ENCODE measurements around the gene RNF214.

The RNF214 gene

GRCh38 chr11:117238221-117238620 lies 5.8 kb downstream of the RNF214 start:
- no peak overlapping the region for H3K9ac ChIP-seq (ENCODE audit: low read depth, low read length)
- no peak overlapping the region for H3K4me3 ChIP-seq (ENCODE audit: low read depth in 1 of 2, low read length in 2 of 2)
- H3K9me3 ChIP-seq (ENCODE audit: insufficient read depth, low read length, severe bottlenecking): no peaks in the 10 kb centered on the region
- no peaks in the 10 kb centered on the region for H3K27me3 ChIP-seq (ENCODE audit: insufficient read depth, low read length, poor library complexity)
- no peak overlapping the region for H2AFZ ChIP-seq (ENCODE audit: low read depth, low read length)
- H4K20me1 ChIP-seq (ENCODE audit: insufficient read depth, low read length): no peaks in the 10 kb centered on the region
- no peak overlapping the region for H3K27ac ChIP-seq (ENCODE audit: low read length)
- no peak overlapping the region for H3K4me2 ChIP-seq (ENCODE audit: insufficient read depth, low read length)
- DNase-seq: no peak
- TF ChIP-seq EZH2 (IDR thresholded peaks at IDR 0.05; ENCODE audit: borderline replicate concordance, low read depth, low read length, severe bottlenecking) (no peak), CTCF (IDR thresholded peaks at IDR 0.05; ENCODE audit: borderline replicate concordance, extremely low read depth, low read length, poor library complexity, severe bottlenecking) (no peak)
- H3K4me1 ChIP-seq (ENCODE audit: insufficient read depth, low read length): peaks cover 12% of the 10 kb centered on the region
- H3K79me2 ChIP-seq (ENCODE audit: insufficient read depth, low read length): peaks cover 13% of the 10 kb centered on the region
- ATAC-seq (ENCODE audit: insufficient read depth, low read depth): no peak
- H3K36me3 ChIP-seq (ENCODE audit: insufficient read depth, low read length): peaks cover 36% of the 10 kb centered on the region

GRCh38 chr11:117239295-117239694 lies 6.8 kb downstream of the RNF214 start:
- Histone ChIP-seq H3K9ac (ENCODE audit: low read depth, low read length) (no peak overlapping the region), H3K27ac (ENCODE audit: low read length) (no peak overlapping the region), H3K4me2 (ENCODE audit: insufficient read depth, low read length) (no peak overlapping the region), H4K20me1 (ENCODE audit: insufficient read depth, low read length) (no peaks in the 10 kb centered on the region), H3K4me1 (ENCODE audit: insufficient read depth, low read length) (peaks cover 2% of the 10 kb centered on the region), H2AFZ (ENCODE audit: low read depth, low read length) (no peak overlapping the region), H3K27me3 (ENCODE audit: insufficient read depth, low read length, poor library complexity) (no peaks in the 10 kb centered on the region), H3K36me3 (ENCODE audit: insufficient read depth, low read length) (peaks cover 43% of the 10 kb centered on the region), H3K79me2 (ENCODE audit: insufficient read depth, low read length) (peaks cover 2% of the 10 kb centered on the region), H3K4me3 (ENCODE audit: low read depth in 1 of 2, low read length in 2 of 2) (no peak overlapping the region), H3K9me3 (ENCODE audit: insufficient read depth, low read length, severe bottlenecking) (no peaks in the 10 kb centered on the region)
- no peak for ATAC-seq (ENCODE audit: insufficient read depth, low read depth)
- peak; percentile 5 for TF ChIP-seq CTCF (IDR thresholded peaks at IDR 0.05; ENCODE audit: borderline replicate concordance, extremely low read depth, low read length, poor library complexity, severe bottlenecking)
- TF ChIP-seq EZH2 (IDR thresholded peaks at IDR 0.05; ENCODE audit: borderline replicate concordance, low read depth, low read length, severe bottlenecking): no peak
- DNase-seq: no peak

GRCh38 chr11:117248341-117248740 lies 15.9 kb downstream of the RNF214 start:
- Histone ChIP-seq H3K9ac (ENCODE audit: low read depth, low read length) (no peak overlapping the region), H3K79me2 (ENCODE audit: insufficient read depth, low read length) (no peaks in the 10 kb centered on the region), H3K4me2 (ENCODE audit: insufficient read depth, low read length) (no peak overlapping the region), H3K27ac (ENCODE audit: low read length) (no peak overlapping the region), H3K4me3 (ENCODE audit: low read depth in 1 of 2, low read length in 2 of 2) (no peak overlapping the region), H2AFZ (ENCODE audit: low read depth, low read length) (no peak overlapping the region), H3K36me3 (ENCODE audit: insufficient read depth, low read length) (peaks cover 61% of the 10 kb centered on the region), H3K9me3 (ENCODE audit: insufficient read depth, low read length, severe bottlenecking) (no peaks in the 10 kb centered on the region), H4K20me1 (ENCODE audit: insufficient read depth, low read length) (no peaks in the 10 kb centered on the region), H3K27me3 (ENCODE audit: insufficient read depth, low read length, poor library complexity) (no peaks in the 10 kb centered on the region), H3K4me1 (ENCODE audit: insufficient read depth, low read length) (no peaks in the 10 kb centered on the region)
- no peak for DNase-seq
- TF ChIP-seq EZH2 (IDR thresholded peaks at IDR 0.05; ENCODE audit: borderline replicate concordance, low read depth, low read length, severe bottlenecking) (no peak), CTCF (IDR thresholded peaks at IDR 0.05; ENCODE audit: borderline replicate concordance, extremely low read depth, low read length, poor library complexity, severe bottlenecking) (no peak)
- ATAC-seq (ENCODE audit: insufficient read depth, low read depth): no peak

- Histone ChIP-seq H3K9ac (ENCODE audit: low read depth, low read length) (no peak overlapping the region), H3K4me1 (ENCODE audit: insufficient read depth, low read length) (no peaks in the 10 kb centered on the region), H3K27ac (ENCODE audit: low read length) (no peak overlapping the region), H3K27me3 (ENCODE audit: insufficient read depth, low read length, poor library complexity) (no peaks in the 10 kb centered on the region), H4K20me1 (ENCODE audit: insufficient read depth, low read length) (no peaks in the 10 kb centered on the region), H3K36me3 (ENCODE audit: insufficient read depth, low read length) (peaks cover 60% of the 10 kb centered on the region), H3K4me3 (ENCODE audit: low read depth in 1 of 2, low read length in 2 of 2) (no peak overlapping the region), H3K4me2 (ENCODE audit: insufficient read depth, low read length) (no peak overlapping the region), H2AFZ (ENCODE audit: low read depth, low read length) (no peak overlapping the region), H3K79me2 (ENCODE audit: insufficient read depth, low read length) (no peaks in the 10 kb centered on the region), H3K9me3 (ENCODE audit: insufficient read depth, low read length, severe bottlenecking) (no peaks in the 10 kb centered on the region)
- TF ChIP-seq EZH2 (IDR thresholded peaks at IDR 0.05; ENCODE audit: borderline replicate concordance, low read depth, low read length, severe bottlenecking) (no peak), CTCF (IDR thresholded peaks at IDR 0.05; ENCODE audit: borderline replicate concordance, extremely low read depth, low read length, poor library complexity, severe bottlenecking) (no peak)
- DNase-seq (no peak), ATAC-seq (ENCODE audit: insufficient read depth, low read depth) (no peak)
These were observed 17.1 kb downstream of the RNF214 start for GRCh38 chr11:117249571-117249970.
